Endothelial cell of umbilical vein (primary cell): ENCODE measurements around the gene WWC1. TPM values are rescaled to one million over a fixed set of nuclear protein-coding genes. Genes with fewer than 3 reads are reported as not detected.

ENCODE experiments used
- BruUV-seq: library from RNA; stranded (reverse); fragments of 400-500 nt; replicated peaks from 2 replicates; lab custom pipeline; 2021; lab: Mats Ljungman, UMichigan
- CTCF ChIA-PET: fragments of 300-600, 350-600 bp; sonication (Branson Sonifier 250); formaldehyde crosslinking; loops from one replicate; lab custom pipeline; 2021; ENCODE audit warnings: antibody characterized with exemption, inconsistent platforms; lab: Charles Lee
- POLR2A ChIA-PET: fragments of 300-600, 350-600 bp; sonication (Branson Sonifier 250); formaldehyde crosslinking; loops from one replicate; lab custom pipeline; 2021; ENCODE audit warnings: antibody characterized with exemption, inconsistent platforms; lab: Charles Lee
- DNase-seq: peaks from one replicate; pipeline ENCODE4 v3.0.0-alpha.2; 2011; ENCODE audit warnings: low read depth, low spot score
- FAIRE-seq: peaks from 2 replicates; lab custom pipeline; 2011; peaks lifted over from hg19 to GRCh38; lab: Jason Lieb, UNC
- H2AFZ ChIP-seq: 2 replicates; pipeline ENCODE4 v1.6.0; 2012; ENCODE audit warnings: low read depth, low read length, control low read depth, inconsistent platforms
- H3K27ac ChIP-seq: 2 replicates; pipeline ENCODE4 v1.5.1; 2011; ENCODE audit warnings: low read depth, mild to moderate bottlenecking, control low read depth, low read length, moderate library complexity; ENCODE audit not compliant: insufficient read depth
- H3K27me3 ChIP-seq, 2 experiments: 2 replicates each; pipeline versions ENCODE4 v1.6.0 to v1.6.1; 2011; ENCODE audit warnings: low read length in 2 of 2, mixed read lengths in 1 of 2; ENCODE audit not compliant: control insufficient read depth in 2 of 2, insufficient read depth in 2 of 2
- H3K36me3 ChIP-seq, 2 experiments: 2 replicates in 1 of 2; 3 replicates in 1 of 2; pipeline ENCODE4 v1.5.1; 2011; ENCODE audit warnings: low read length in 2 of 2, mild to moderate bottlenecking in 1 of 2, moderate library complexity in 1 of 2; ENCODE audit not compliant: control insufficient read depth in 2 of 2, insufficient read depth in 2 of 2; ENCODE audit errors: extremely low read depth in 1 of 2
- H3K4me1 ChIP-seq: 3 replicates; pipeline ENCODE4 v1.5.1; 2011; ENCODE audit warnings: mild to moderate bottlenecking, low read length; ENCODE audit not compliant: control insufficient read depth, insufficient read depth; ENCODE audit errors: extremely low read depth
- H3K4me2 ChIP-seq: 2 replicates; pipeline ENCODE4 v1.6.1; 2011; ENCODE audit warnings: low read length, control low read depth, mixed read lengths; ENCODE audit not compliant: insufficient read depth
- H3K4me3 ChIP-seq, 3 experiments: fragments of 200-600 bp in 1 of 3; sonication (generic), shearing (Covaris generic) in 1 of 3; replicated peaks in 1 of 3; 2 replicates each; pipeline ENCODE4 v1.5.1; 2011 to 2016; ENCODE audit warnings: control low read depth in 3 of 3, low read length in 3 of 3, mild to moderate bottlenecking in 2 of 3, inconsistent platforms in 1 of 3, low read depth in 1 of 3, moderate library complexity in 1 of 3; ENCODE audit not compliant: insufficient read depth in 1 of 3
- H3K79me2 ChIP-seq: 2 replicates; pipeline ENCODE4 v1.6.0; 2012; ENCODE audit warnings: low read length, inconsistent platforms; ENCODE audit not compliant: control insufficient read depth, insufficient read depth
- H3K9ac ChIP-seq: replicated peaks from 2 replicates; pipeline ENCODE3; 2011; ENCODE audit warnings: low read length, control low read depth; ENCODE audit not compliant: insufficient read depth; ENCODE audit errors: extremely low read depth
- H3K9me1 ChIP-seq: replicated peaks from 3 replicates; pipeline ENCODE4 v1.6.0; 2011; ENCODE audit warnings: mild to moderate bottlenecking, low read length; ENCODE audit not compliant: control insufficient read depth, insufficient read depth; ENCODE audit errors: extremely low read depth
- H3K9me3 ChIP-seq: replicated peaks from 2 replicates; pipeline ENCODE4 v1.5.1; 2012; ENCODE audit warnings: low read length, inconsistent platforms; ENCODE audit not compliant: control insufficient read depth, insufficient read depth
- H4K20me1 ChIP-seq: replicated peaks from 2 replicates; pipeline ENCODE3; 2011; ENCODE audit warnings: mild to moderate bottlenecking, low read length; ENCODE audit not compliant: control insufficient read depth, insufficient read depth; ENCODE audit errors: extremely low read depth
- EZH2 ChIP-seq: IDR thresholded peaks from 2 replicates; pipeline ENCODE4 v1.6.1; 2012; ENCODE audit warnings: borderline replicate concordance, low read depth, mild to moderate bottlenecking, moderate library complexity, low read length, inconsistent platforms; ENCODE audit not compliant: severe bottlenecking
- FOS ChIP-seq: IDR thresholded peaks from 2 replicates; pipeline ENCODE4 v1.6.1; 2011; ENCODE audit warnings: mild to moderate bottlenecking, low read length, moderate library complexity, borderline replicate concordance; ENCODE audit not compliant: insufficient read depth
- GATA2 ChIP-seq: IDR thresholded peaks from 2 replicates; pipeline ENCODE4 v1.7.0; 2011; ENCODE audit warnings: low read depth, mild to moderate bottlenecking, moderate library complexity, mixed read lengths, low read length; ENCODE audit not compliant: insufficient read length, insufficient read depth
- JUN ChIP-seq: IDR thresholded peaks from 2 replicates; pipeline ENCODE4 v1.6.1; 2011; ENCODE audit warnings: borderline replicate concordance, low read depth; ENCODE audit not compliant: insufficient read length, insufficient read depth
- MYC ChIP-seq: IDR thresholded peaks from one replicate; pipeline ENCODE4 v1.6.1; 2011; ENCODE audit warnings: mild to moderate bottlenecking, low read depth, low read length
- POLR2A ChIP-seq: IDR thresholded peaks from 2 replicates; pipeline ENCODE4 v1.6.1; 2012; ENCODE audit warnings: low read depth, mild to moderate bottlenecking, control low read depth, low read length
- POLR2AphosphoS5 ChIP-seq: IDR thresholded peaks from 2 replicates; pipeline ENCODE4 v1.6.1; 2012; ENCODE audit warnings: low read depth, mild to moderate bottlenecking, control low read depth, low read length, moderate library complexity; ENCODE audit not compliant: insufficient read depth
- dilution Hi-C: fragments of 300-500 bp; cut with MboI; formaldehyde crosslinking; loops from one replicate; pipeline ENCODE4 v1.15.0; 2019; ENCODE audit warnings: low sequenced_read_pairs; ENCODE audit not compliant: extremely low pct_ligation_motif_present
- intact Hi-C: fragments of 100-400 bp; cut with micrococcal nuclease; formaldehyde crosslinking; loops from one replicate; pipeline ENCODE4 v1.10.0; 2022
- polyA plus RNA-seq, 4 experiments: library from polyadenylated mRNA; depleted of rRNA in 3 of 4; stranded (reverse) in 3 of 4; unstranded in 1 of 4; fragments of >200 nt; gene quantifications; 2 replicates each; pipeline versions ENCODE4 v1.2.1 to v1.2.3, GENCODE V29; 2011 to 2012; ENCODE audit warnings: missing spikeins in 1 of 4
- total RNA-seq: library from RNA; stranded (reverse); gene quantifications from 2 replicates; pipeline ENCODE4 v1.2.3, GENCODE V29; 2021
- TF ChIP-seq, protein P1 (sequence below), 2 donors: IDR thresholded peaks; 1 replicate in 1 of 2; 2 replicates in 1 of 2; pipeline ENCODE4 v1.5.1; 2011; ENCODE audit warnings: low read length in 2 of 2, mild to moderate bottlenecking in 2 of 2, moderate library complexity in 2 of 2, control low read depth in 1 of 2, inconsistent platforms in 1 of 2, low read depth in 1 of 2; ENCODE audit not compliant: insufficient read depth in 1 of 2; ENCODE audit errors: extremely low read depth in 1 of 2
- TF ChIP-seq, protein P2 (sequence below): IDR thresholded peaks from 2 replicates; pipeline ENCODE4 v1.6.1; 2011; ENCODE audit not compliant: insufficient read depth, insufficient read length

Gene WWC1
- total and polyA plus RNA-seq, 2 donors (not counting 3 experiments of a cell fraction or from before 2014, with no cell fraction given): 0.03 to 0.91 TPM

DNA sequence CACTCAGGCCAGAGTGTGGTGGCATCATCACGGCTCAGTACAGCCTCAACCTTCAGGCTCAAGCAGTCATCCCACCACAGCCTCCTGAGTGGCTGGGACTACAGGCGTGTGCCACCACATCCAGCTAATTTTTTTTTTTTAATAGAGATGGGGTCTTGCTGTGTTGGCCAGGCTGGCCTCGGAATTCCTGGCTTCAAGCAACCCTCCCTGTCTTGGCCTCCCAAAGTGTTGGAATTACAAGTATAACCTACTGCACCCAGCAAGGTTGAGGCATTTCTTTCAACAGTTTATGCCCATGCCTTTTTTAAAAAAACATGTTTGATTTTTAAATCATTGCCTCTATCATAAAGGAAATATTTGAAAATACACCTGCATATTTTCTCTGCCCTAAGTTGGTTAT lies 197.6 kb downstream of the WWC1 start:
- CTCF ChIA-PET: no interaction called here
- H3K4me2 ChIP-seq: no peak overlapping the region
- no peak overlapping the region for H3K4me3 ChIP-seq
- H3K9me1 ChIP-seq: no peaks in the 10 kb centered on the region
- peaks cover 11 to 12% of the 10 kb centered on the region in 2 experiments for H3K36me3 ChIP-seq
- FAIRE-seq (no peak), DNase-seq (no peak)
- no peaks in the 10 kb centered on the region for H4K20me1 ChIP-seq
- POLR2A ChIA-PET: no interaction called here
- H3K4me1 ChIP-seq: peaks cover 6% of the 10 kb centered on the region
- no peak overlapping the region for H2AFZ ChIP-seq
- H3K27me3 ChIP-seq: no peaks in the 10 kb centered on the region
- H3K79me2 ChIP-seq: peaks cover 15% of the 10 kb centered on the region
- no peaks in the 10 kb centered on the region for H3K9me3 ChIP-seq
- intact Hi-C loops (loop anchor here (5.0 to 10.0 kb wide), 2 partner anchors 73 to 1096 kb away; partner anchors contain the start of gene SPDL1), dilution Hi-C loops (no loop called here)
- no TSS peak for BruUV-seq
- H3K9ac ChIP-seq: no peak overlapping the region
- TF ChIP-seq MYC: no peak
- TF ChIP-seq, protein P1, sequence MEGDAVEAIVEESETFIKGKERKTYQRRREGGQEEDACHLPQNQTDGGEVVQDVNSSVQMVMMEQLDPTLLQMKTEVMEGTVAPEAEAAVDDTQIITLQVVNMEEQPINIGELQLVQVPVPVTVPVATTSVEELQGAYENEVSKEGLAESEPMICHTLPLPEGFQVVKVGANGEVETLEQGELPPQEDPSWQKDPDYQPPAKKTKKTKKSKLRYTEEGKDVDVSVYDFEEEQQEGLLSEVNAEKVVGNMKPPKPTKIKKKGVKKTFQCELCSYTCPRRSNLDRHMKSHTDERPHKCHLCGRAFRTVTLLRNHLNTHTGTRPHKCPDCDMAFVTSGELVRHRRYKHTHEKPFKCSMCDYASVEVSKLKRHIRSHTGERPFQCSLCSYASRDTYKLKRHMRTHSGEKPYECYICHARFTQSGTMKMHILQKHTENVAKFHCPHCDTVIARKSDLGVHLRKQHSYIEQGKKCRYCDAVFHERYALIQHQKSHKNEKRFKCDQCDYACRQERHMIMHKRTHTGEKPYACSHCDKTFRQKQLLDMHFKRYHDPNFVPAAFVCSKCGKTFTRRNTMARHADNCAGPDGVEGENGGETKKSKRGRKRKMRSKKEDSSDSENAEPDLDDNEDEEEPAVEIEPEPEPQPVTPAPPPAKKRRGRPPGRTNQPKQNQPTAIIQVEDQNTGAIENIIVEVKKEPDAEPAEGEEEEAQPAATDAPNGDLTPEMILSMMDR (IDR thresholded peaks at IDR 0.05; ENCODE audit: extremely low read depth in 1 of 2, insufficient read depth in 1 of 2, low read depth in 1 of 2, low read length in 2 of 2): no peak
- no peak for TF ChIP-seq EZH2
- TF ChIP-seq JUN: no peak
- no peak for TF ChIP-seq POLR2A
- TF ChIP-seq GATA2: no peak
- TF ChIP-seq FOS: no peak
- TF ChIP-seq, protein P2, sequence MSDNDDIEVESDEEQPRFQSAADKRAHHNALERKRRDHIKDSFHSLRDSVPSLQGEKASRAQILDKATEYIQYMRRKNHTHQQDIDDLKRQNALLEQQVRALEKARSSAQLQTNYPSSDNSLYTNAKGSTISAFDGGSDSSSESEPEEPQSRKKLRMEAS: no peak
- no peak for TF ChIP-seq POLR2AphosphoS5
- no peak overlapping the region for H3K27ac ChIP-seq
